Osteoblast (primary cell): ENCODE data around the gene SHB. TPM values are rescaled to one million over a fixed set of nuclear protein-coding genes. Genes with fewer than 3 reads are reported as not detected.

ENCODE experiments used
- DNase-seq: peaks from one replicate; pipeline ENCODE4 v3.0.0; 2011; ENCODE audit warnings: low spot score, mixed read lengths; ENCODE audit not compliant: insufficient read length; ENCODE audit errors: missing footprints
- H2AFZ ChIP-seq: 2 replicates; pipeline ENCODE4 v1.6.0; 2011; ENCODE audit warnings: mild to moderate bottlenecking, low read length
- H3K27ac ChIP-seq: 2 replicates; pipeline ENCODE4 v1.5.1; 2011; ENCODE audit warnings: mild to moderate bottlenecking, low read depth, low read length, moderate library complexity
- H3K27me3 ChIP-seq: 2 replicates; pipeline ENCODE4 v1.6.0; 2012; ENCODE audit warnings: mild to moderate bottlenecking, control low read depth, inconsistent platforms, low read length, moderate library complexity; ENCODE audit not compliant: insufficient read depth
- H3K36me3 ChIP-seq: 2 replicates; pipeline ENCODE4 v1.5.1; 2011; ENCODE audit warnings: mild to moderate bottlenecking, low read length, control low read depth, moderate library complexity; ENCODE audit not compliant: insufficient read depth
- H3K4me1 ChIP-seq: 2 replicates; pipeline ENCODE4 v1.5.1; 2011; ENCODE audit warnings: mild to moderate bottlenecking, low read length, control low read depth, moderate library complexity; ENCODE audit not compliant: insufficient read depth
- H3K4me2 ChIP-seq: 2 replicates; pipeline ENCODE4 v1.6.0; 2011; ENCODE audit warnings: mild to moderate bottlenecking, low read length; ENCODE audit not compliant: insufficient read depth
- H3K4me3 ChIP-seq: fragments of 200-600 bp; sonication (generic); 3 replicates; pipeline ENCODE4 v1.5.1; 2012; ENCODE audit warnings: mild to moderate bottlenecking, low read length, inconsistent platforms; ENCODE audit not compliant: insufficient read depth
- H3K79me2 ChIP-seq: 2 replicates; pipeline ENCODE4 v1.6.0; 2012; ENCODE audit warnings: mild to moderate bottlenecking, low read length, control low read depth, inconsistent platforms; ENCODE audit not compliant: insufficient read depth
- H3K9me3 ChIP-seq: 2 replicates; pipeline ENCODE4 v1.5.1; 2011; ENCODE audit warnings: low read depth, low read length, control low read depth
- H4K20me1 ChIP-seq: 2 replicates; pipeline ENCODE4 v1.6.0; 2012; ENCODE audit warnings: mild to moderate bottlenecking, low read length, control low read depth; ENCODE audit not compliant: insufficient read depth
- CTCF ChIP-seq: IDR thresholded peaks from 2 replicates; pipeline ENCODE4 v1.5.1; 2011; ENCODE audit warnings: mild to moderate bottlenecking, low read depth, low read length, moderate library complexity; ENCODE audit errors: extremely low read depth
- total RNA-seq: library from RNA; depleted of rRNA; stranded (reverse); fragments of >200 nt; gene quantifications from 2 replicates; pipeline ENCODE4 v1.2.3, GENCODE V29; 2012

SHB gene
- total RNA-seq, 1 donor: 9.4 TPM

- Histone ChIP-seq H3K36me3 (peaks cover 4% of the 10 kb centered on the region), H3K4me2 (no peak overlapping the region), H3K4me3 (no peak overlapping the region), H3K27me3 (no peaks in the 10 kb centered on the region), H3K9me3 (no peaks in the 10 kb centered on the region), H2AFZ (no peak overlapping the region), H3K4me1 (peaks cover 29% of the 10 kb centered on the region), H3K79me2 (peaks cover 26% of the 10 kb centered on the region), H3K27ac (no peak overlapping the region), H4K20me1 (peaks cover 3% of the 10 kb centered on the region)
- no peak for DNase-seq
- no peak for TF ChIP-seq CTCF
Observed at GRCh38 chr9:37978481-37978864, 90.6 kb downstream of the SHB start.

GRCh38 chr9:37977851-37978480 lies 91.1 kb downstream of the SHB start:
- Histone ChIP-seq H3K27me3 (no peaks in the 10 kb centered on the region), H3K4me2 (no peak overlapping the region), H3K79me2 (peaks cover 24% of the 10 kb centered on the region), H3K27ac (peak overlapping the region; percentile 92), H3K4me1 (peaks cover 29% of the 10 kb centered on the region), H4K20me1 (no peaks in the 10 kb centered on the region), H3K9me3 (no peaks in the 10 kb centered on the region), H3K4me3 (no peak overlapping the region), H2AFZ (no peak overlapping the region), H3K36me3 (peaks cover 4% of the 10 kb centered on the region)
- TF ChIP-seq CTCF: no peak
- DNase-seq: no peak

- H3K79me2 ChIP-seq: peaks cover 24% of the 10 kb centered on the region
- peak overlapping the region; percentile 92 for H3K27ac ChIP-seq
- peak overlapping the region; percentile 46 for H3K4me2 ChIP-seq
- no peaks in the 10 kb centered on the region for H3K27me3 ChIP-seq
- H2AFZ ChIP-seq: no peak overlapping the region
- no peak overlapping the region for H3K4me3 ChIP-seq
- no peaks in the 10 kb centered on the region for H3K9me3 ChIP-seq
- no peaks in the 10 kb centered on the region for H4K20me1 ChIP-seq
- H3K36me3 ChIP-seq: peaks cover 4% of the 10 kb centered on the region
- peaks cover 33% of the 10 kb centered on the region for H3K4me1 ChIP-seq
- peak; percentile 96 for DNase-seq
- TF ChIP-seq CTCF: no peak
Observed at GRCh38 chr9:37976714-37977477, 92.1 kb downstream of the SHB start.

GRCh38 chr9:37975639-37976038 lies 93.4 kb downstream of the SHB start:
- no peak overlapping the region for H2AFZ ChIP-seq
- H3K9me3 ChIP-seq: no peaks in the 10 kb centered on the region
- H4K20me1 ChIP-seq: no peaks in the 10 kb centered on the region
- no peaks in the 10 kb centered on the region for H3K27me3 ChIP-seq
- no peak for DNase-seq
- TF ChIP-seq CTCF: no peak
- peaks cover 24% of the 10 kb centered on the region for H3K79me2 ChIP-seq
- peaks cover 33% of the 10 kb centered on the region for H3K4me1 ChIP-seq
- no peak overlapping the region for H3K4me3 ChIP-seq
- peaks cover 4% of the 10 kb centered on the region for H3K36me3 ChIP-seq
- H3K4me2 ChIP-seq: no peak overlapping the region
- peak overlapping the region; percentile 92 for H3K27ac ChIP-seq
